Breast epithelium (tissue), 3 donors: ENCODE results near the gene IP6K3.

ENCODE experiments used
- POLR2A ChIP-seq: fragments of 450-650 bp; IDR thresholded peaks from one replicate; pipeline ENCODE4 v1.6.1; 2016; ENCODE audit warnings: antibody characterized with exemption, mild to moderate bottlenecking, moderate library complexity
- TF ChIP-seq, protein P1 (sequence below), 3 donors: fragments of 450-650 bp; IDR thresholded peaks; one replicate each; pipeline ENCODE4 v1.5.1; 2016 to 2017; ENCODE audit warnings: antibody characterized with exemption in 3 of 3, mild to moderate bottlenecking in 3 of 3, moderate library complexity in 3 of 3

DNA sequence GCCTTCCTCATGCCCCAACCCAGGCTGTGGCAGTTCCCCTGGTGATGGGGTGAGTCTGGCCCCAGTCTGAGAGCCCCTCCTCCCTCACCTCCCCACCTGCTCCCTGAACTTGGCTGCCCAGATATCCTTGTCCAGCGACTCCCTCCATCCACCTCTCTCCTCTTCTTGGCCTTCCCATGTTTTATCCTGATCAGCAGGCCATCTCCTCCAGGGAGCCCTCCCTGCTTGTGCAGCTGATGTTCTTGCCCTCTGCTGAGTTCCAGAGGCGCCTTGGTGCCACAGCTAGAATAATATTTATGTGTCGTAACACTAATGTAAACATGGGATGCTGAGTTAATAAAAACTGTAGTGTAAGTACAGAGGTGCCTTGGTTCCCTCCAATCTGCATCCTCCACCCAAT, 10.4 kb upstream of the IP6K3 start:
- TF ChIP-seq, protein P1, sequence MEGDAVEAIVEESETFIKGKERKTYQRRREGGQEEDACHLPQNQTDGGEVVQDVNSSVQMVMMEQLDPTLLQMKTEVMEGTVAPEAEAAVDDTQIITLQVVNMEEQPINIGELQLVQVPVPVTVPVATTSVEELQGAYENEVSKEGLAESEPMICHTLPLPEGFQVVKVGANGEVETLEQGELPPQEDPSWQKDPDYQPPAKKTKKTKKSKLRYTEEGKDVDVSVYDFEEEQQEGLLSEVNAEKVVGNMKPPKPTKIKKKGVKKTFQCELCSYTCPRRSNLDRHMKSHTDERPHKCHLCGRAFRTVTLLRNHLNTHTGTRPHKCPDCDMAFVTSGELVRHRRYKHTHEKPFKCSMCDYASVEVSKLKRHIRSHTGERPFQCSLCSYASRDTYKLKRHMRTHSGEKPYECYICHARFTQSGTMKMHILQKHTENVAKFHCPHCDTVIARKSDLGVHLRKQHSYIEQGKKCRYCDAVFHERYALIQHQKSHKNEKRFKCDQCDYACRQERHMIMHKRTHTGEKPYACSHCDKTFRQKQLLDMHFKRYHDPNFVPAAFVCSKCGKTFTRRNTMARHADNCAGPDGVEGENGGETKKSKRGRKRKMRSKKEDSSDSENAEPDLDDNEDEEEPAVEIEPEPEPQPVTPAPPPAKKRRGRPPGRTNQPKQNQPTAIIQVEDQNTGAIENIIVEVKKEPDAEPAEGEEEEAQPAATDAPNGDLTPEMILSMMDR (IDR thresholded peaks at IDR 0.05): no peak
- TF ChIP-seq POLR2A: no peak
